Nucleus accumbens (tissue), 56 donors: ENCODE results near the gene MBD5.

Experiments used
- DNase-seq, 56 donors: peaks; one replicate each; lab custom pipeline; 2025; lab: John Stamatoyannopoulos, UW

The MBD5 gene

GRCh38 chr2:148106331-148106730 lies 85.4 kb downstream of the MBD5 start:
- DNase-seq, result no peak

GRCh38 chr2:148108385-148108784 lies 87.5 kb downstream of the MBD5 start:
- DNase-seq, result no peak

- no peak for DNase-seq
These were observed 89.3 kb downstream of the MBD5 start for GRCh38 chr2:148110184-148110583.

- DNase-seq, result peak in 2 of 56 donors; percentile 6 to 7
These were observed 101.9 kb downstream of the MBD5 start for GRCh38 chr2:148122788-148123187.

GRCh38 chr2:148124271-148124670 lies 103.4 kb downstream of the MBD5 start:
- DNase-seq, result no peak

- DNase-seq, result no peak
These were observed 109.7 kb downstream of the MBD5 start for GRCh38 chr2:148130581-148130980.

- no peak for DNase-seq
These were observed 111.5 kb downstream of the MBD5 start for GRCh38 chr2:148132412-148132811.

- DNase-seq, result no peak
These were observed 114.8 kb downstream of the MBD5 start for GRCh38 chr2:148135705-148136104.

- DNase-seq, result no peak
These were observed 115.5 kb downstream of the MBD5 start for GRCh38 chr2:148136441-148136840.

- no peak for DNase-seq
These were observed 141.1 kb downstream of the MBD5 start for GRCh38 chr2:148161909-148162435.

- DNase-seq, result no peak
These were observed 142.0 kb downstream of the MBD5 start for GRCh38 chr2:148162871-148163270.

GRCh38 chr2:148165975-148166374 lies 145.1 kb downstream of the MBD5 start:
- no peak for DNase-seq

GRCh38 chr2:148167241-148167766 lies 146.4 kb downstream of the MBD5 start:
- no peak for DNase-seq

- no peak for DNase-seq
These were observed 147.0 kb downstream of the MBD5 start for GRCh38 chr2:148167855-148168254.

- DNase-seq, result no peak
These were observed 151.4 kb downstream of the MBD5 start for GRCh38 chr2:148172131-148172753.

GRCh38 chr2:148173168-148173567 lies 152.3 kb downstream of the MBD5 start:
- no peak for DNase-seq

GRCh38 chr2:148177559-148177958 lies 156.7 kb downstream of the MBD5 start:
- no peak for DNase-seq

GRCh38 chr2:148179724-148180123 lies 158.8 kb downstream of the MBD5 start:
- DNase-seq, result no peak

GRCh38 chr2:148184976-148185375 lies 164.1 kb downstream of the MBD5 start:
- DNase-seq, result no peak

GRCh38 chr2:148194882-148195281 lies 174.0 kb downstream of the MBD5 start:
- DNase-seq, result no peak

GRCh38 chr2:148201075-148202004 lies 180.4 kb downstream of the MBD5 start:
- DNase-seq, result peak in 14 of 56 donors; percentile 0 to 31 (median 6)
